HG03571 (cell line): ENCODE measurements around the gene GAB2.

ENCODE experiments used
- ATAC-seq: cut with Tn5 transposase; IDR thresholded peaks from one replicate; pipeline ENCODE4 v1.9.1; 2021; ENCODE audit not compliant: unreplicated experiment

Gene GAB2

GRCh38 chr11:78428266-78428636, 10.6 kb upstream of the GAB2 start:
- no peak for ATAC-seq

GRCh38 chr11:78427615-78428265, 10.1 kb upstream of the GAB2 start:
- ATAC-seq: peak; percentile 35

- no peak for ATAC-seq
Measured at GRCh38 chr11:78426845-78427244, 9.2 kb upstream of the GAB2 start.

- no peak for ATAC-seq
Measured at GRCh38 chr11:78425399-78426070, 7.9 kb upstream of the GAB2 start.

GRCh38 chr11:78424334-78425270, 7.0 kb upstream of the GAB2 start:
- peak; percentile 28 for ATAC-seq

- no peak for ATAC-seq
Measured at GRCh38 chr11:78423241-78423640, 5.6 kb upstream of the GAB2 start.

GRCh38 chr11:78420796-78421209, 3.2 kb upstream of the GAB2 start:
- ATAC-seq: no peak

GRCh38 chr11:78420255-78420764, 2.7 kb upstream of the GAB2 start:
- no peak for ATAC-seq

GRCh38 chr11:78419327-78419726, 1.7 kb upstream of the GAB2 start:
- no peak for ATAC-seq

- no peak for ATAC-seq
Measured at GRCh38 chr11:78418584-78419211, 1.1 kb upstream of the GAB2 start.

GRCh38 chr11:78417888-78418583, 416 bp upstream of the GAB2 start:
- ATAC-seq: peak; percentile 50

GRCh38 chr11:78416285-78417174, 1.1 kb downstream of the GAB2 start:
- ATAC-seq: peak; percentile 53

- ATAC-seq: no peak
Measured at GRCh38 chr11:78415338-78415737, 2.3 kb downstream of the GAB2 start.

- ATAC-seq: no peak
Measured at GRCh38 chr11:78414321-78415051, 3.1 kb downstream of the GAB2 start.

GRCh38 chr11:78408619-78409018, 9.0 kb downstream of the GAB2 start:
- no peak for ATAC-seq

- no peak for ATAC-seq
Measured at GRCh38 chr11:78406568-78407196, 10.9 kb downstream of the GAB2 start.

- ATAC-seq: no peak
Measured at GRCh38 chr11:78405805-78406204, 11.8 kb downstream of the GAB2 start.

GRCh38 chr11:78403781-78404180, 13.8 kb downstream of the GAB2 start:
- no peak for ATAC-seq
